HepG2 (cell line): ENCODE results near the gene IGSF21. TPM values are rescaled to one million over a fixed set of nuclear protein-coding genes. Genes with fewer than 3 reads are reported as not detected.
A peak's percentile ranks its signal among the peaks of the same experiment; 100 is the strongest.

Experiments used
- CBX1 ChIP-seq: IDR thresholded peaks from one replicate; pipeline ENCODE4 v1.6.1; 2016; ENCODE audit warnings: antibody characterized with exemption, low read depth
- CERS6 ChIP-seq: sonication (generic); formaldehyde crosslinking; IDR thresholded peaks from 2 replicates; pipeline ENCODE4 v1.5.0; 2020; ENCODE audit warnings: missing genetic modification reagents
- EED ChIP-seq: sonication (generic); formaldehyde crosslinking; IDR thresholded peaks from 2 replicates; pipeline ENCODE4 v1.5.0; 2020; ENCODE audit warnings: mild to moderate bottlenecking, missing genetic modification reagents
- FOXC1 ChIP-seq: sonication (generic); formaldehyde crosslinking; IDR thresholded peaks from 2 replicates; pipeline ENCODE4 v1.8.0; 2022; ENCODE audit warnings: mild to moderate bottlenecking, missing genetic modification reagents, borderline replicate concordance
- HDAC2 ChIP-seq: sonication (generic); formaldehyde crosslinking; IDR thresholded peaks from 2 replicates; pipeline ENCODE4 v1.4.0; 2020; ENCODE audit warnings: missing genetic modification reagents
- HDAC6 ChIP-seq: fragments of 200-600 bp; sonication (generic); IDR thresholded peaks from 2 replicates; pipeline ENCODE4 v1.7.0; 2017; ENCODE audit warnings: mild to moderate bottlenecking, antibody characterized with exemption, low read length, low read depth
- HOXA5 ChIP-seq: sonication (generic); formaldehyde crosslinking; IDR thresholded peaks from 2 replicates; pipeline ENCODE4 v1.4.0; 2020; ENCODE audit warnings: missing genetic modification reagents
- ISL2 ChIP-seq: sonication (generic); formaldehyde crosslinking; IDR thresholded peaks from 2 replicates; pipeline ENCODE4 v1.5.0; 2020; ENCODE audit warnings: missing genetic modification reagents
- KDM5B ChIP-seq: sonication (generic); formaldehyde crosslinking; IDR thresholded peaks from 2 replicates; pipeline ENCODE4 v1.4.0; 2020; ENCODE audit warnings: missing genetic modification reagents, mild to moderate bottlenecking, borderline replicate concordance
- KLF16 ChIP-seq, 2 experiments: sonication (generic) in 1 of 2; formaldehyde crosslinking in 1 of 2; IDR thresholded peaks; 2 replicates each; pipeline versions ENCODE4 v1.6.1 to v1.8.0; 2016 to 2023; ENCODE audit warnings: missing genetic modification reagents in 2 of 2, missing compliant biosample characterization in 1 of 2
- LRRFIP1 ChIP-seq: sonication (generic); formaldehyde crosslinking; conservative IDR thresholded peaks from 2 replicates; pipeline ENCODE4 v1.4.0; 2020; ENCODE audit warnings: missing genetic modification reagents
- MEIS2 ChIP-seq: sonication (generic); formaldehyde crosslinking; IDR thresholded peaks from 2 replicates; pipeline ENCODE4 v1.9.0; 2021; ENCODE audit warnings: mild to moderate bottlenecking, missing genetic modification reagents
- MLXIP ChIP-seq: sonication (generic); formaldehyde crosslinking; IDR thresholded peaks from 2 replicates; pipeline ENCODE4 v1.9.0; 2021; ENCODE audit warnings: missing genetic modification reagents, borderline replicate concordance
- MXI1 ChIP-seq: IDR thresholded peaks from 3 replicates; pipeline ENCODE4 v1.6.1; 2012; ENCODE audit warnings: low read depth, low read length, inconsistent platforms, borderline replicate concordance
- PAF1 ChIP-seq: IDR thresholded peaks from 2 replicates; pipeline ENCODE4 v1.6.1; 2016; ENCODE audit warnings: missing genetic modification reagents, missing compliant biosample characterization
- TOPORS ChIP-seq: sonication (generic); formaldehyde crosslinking; IDR thresholded peaks from 2 replicates; pipeline ENCODE4 v1.8.0; 2023; ENCODE audit warnings: mild to moderate bottlenecking, missing genetic modification reagents
- ZC3H13 ChIP-seq: sonication (generic); formaldehyde crosslinking; IDR thresholded peaks from 2 replicates; pipeline ENCODE4 v1.8.1; 2023; ENCODE audit warnings: mild to moderate bottlenecking, missing genetic modification reagents, moderate library complexity
- ZGPAT ChIP-seq: IDR thresholded peaks from 2 replicates; pipeline ENCODE4 v1.6.1; 2016; ENCODE audit warnings: mild to moderate bottlenecking
- ZNF597 ChIP-seq: sonication (generic); formaldehyde crosslinking; IDR thresholded peaks from 2 replicates; pipeline ENCODE4 v1.5.0; 2020; ENCODE audit warnings: missing genetic modification reagents
- ZNF883 ChIP-seq: sonication (generic); formaldehyde crosslinking; IDR thresholded peaks from 2 replicates; pipeline ENCODE4 v1.5.1; 2020; ENCODE audit warnings: mild to moderate bottlenecking, missing genetic modification reagents; ENCODE audit errors: not compliant biosample characterization
- polyA plus RNA-seq, 8 experiments: library from polyadenylated mRNA; depleted of rRNA in 3 of 8; stranded (reverse) in 7 of 8; unstranded in 1 of 8; fragments of >200 nt; fragmentation: Illumina TruSeq in 4 of 8; extraction: Trizol in 4 of 8; gene quantifications; 2 replicates each; pipeline versions ENCODE4 v1.2.1 to v1.2.3, GENCODE V29; 2011 to 2016; ENCODE audit warnings: low read depth in 4 of 8, missing spikeins in 1 of 8, mixed read lengths in 1 of 8; ENCODE audit not compliant: insufficient read depth in 1 of 8
- total RNA-seq, 5 experiments: library from RNA; depleted of rRNA; stranded (reverse); fragments of >200 nt; fragmentation: Illumina TruSeq; extraction: Trizol; gene quantifications; 2 replicates each; pipeline ENCODE4 v1.2.3, GENCODE V29; 2016; ENCODE audit warnings: low read depth in 1 of 5

Gene IGSF21
- total and polyA plus RNA-seq, 2 of the 13 experiments (the other 11 are each of a cell fraction or from before 2014, with no cell fraction given): not detected

GRCh38 chr1:18256282-18257235 lies 149.0 kb downstream of the IGSF21 start (continued):
- 0 out of 2 replicates have a peak, but pooled peaks have one; percentile 45 for TF ChIP-seq MEIS2 (CRISPR knock-in tag)
- no peak for TF ChIP-seq HDAC2 (CRISPR knock-in tag)
- no peak for TF ChIP-seq ZNF883 (CRISPR knock-in tag)
- TF ChIP-seq MXI1: no peak
- no peak for TF ChIP-seq ZGPAT (CRISPR knock-in tag)
- no peak for TF ChIP-seq EED (CRISPR knock-in tag)
- TF ChIP-seq ZNF597 (CRISPR knock-in tag): no peak
- no peak for TF ChIP-seq ZC3H13
- no peak for TF ChIP-seq TOPORS (CRISPR knock-in tag)
- no peak for TF ChIP-seq CERS6 (CRISPR knock-in tag)
- TF ChIP-seq PAF1 (CRISPR knock-in tag): no peak
- TF ChIP-seq LRRFIP1 (CRISPR knock-in tag): 0 out of 2 replicates have a peak, but pooled peaks have one; percentile 74
- TF ChIP-seq CBX1: no peak
- peak; percentile 31; the same call in 1 of the 2 replicates for TF ChIP-seq KDM5B (CRISPR knock-in tag)
- no peak for TF ChIP-seq MLXIP (CRISPR knock-in tag)
- TF ChIP-seq KLF16 (CRISPR knock-in tag; IDR thresholded peaks at IDR 0.05): no peak
- no peak for TF ChIP-seq HDAC6
- TF ChIP-seq FOXC1 (CRISPR knock-in tag): no peak
- TF ChIP-seq ISL2 (CRISPR knock-in tag): no peak
- peak; percentile 66; the same call in 1 of the 2 replicates for TF ChIP-seq HOXA5 (CRISPR knock-in tag)
